WTC11 (cell line): ENCODE results near the gene PUDP.

Experiments
- CREB1 ChIP-seq: sonication (generic); formaldehyde crosslinking; IDR thresholded peaks from 2 replicates; pipeline ENCODE4 v1.8.0; 2023; ENCODE audit warnings: mild to moderate bottlenecking, missing genetic modification reagents
- CTCF ChIP-seq: fragments of 200-600 bp; IDR thresholded peaks from 2 replicates; pipeline ENCODE4 v1.8.0; 2022; ENCODE audit warnings: antibody characterized with exemption
- E2F4 ChIP-seq: sonication (generic); formaldehyde crosslinking; IDR thresholded peaks from 2 replicates; pipeline ENCODE4 v1.8.1; 2022; ENCODE audit warnings: low read depth, mild to moderate bottlenecking, moderate library complexity, missing genetic modification reagents, borderline replicate concordance
- IRF1 ChIP-seq: sonication (generic); formaldehyde crosslinking; IDR thresholded peaks from 2 replicates; pipeline ENCODE4 v1.8.0; 2023; ENCODE audit warnings: missing genetic modification reagents
- MAX ChIP-seq: sonication (generic); formaldehyde crosslinking; IDR thresholded peaks from 2 replicates; pipeline ENCODE4 v1.8.0; 2022; ENCODE audit warnings: mild to moderate bottlenecking, missing genetic modification reagents
- ZNF281 ChIP-seq: sonication (generic); formaldehyde crosslinking; IDR thresholded peaks from 2 replicates; pipeline ENCODE4 v1.8.0; 2023; ENCODE audit warnings: mild to moderate bottlenecking, missing genetic modification reagents

GRCh38 chrX:7093305-7093704 lies 54.6 kb downstream of the PUDP start:
- TF ChIP-seq E2F4 (no peak), ZNF281 (CRISPR knock-in tag) (no peak), CTCF (no peak), IRF1 (CRISPR knock-in tag) (no peak), MAX (CRISPR knock-in tag) (no peak), CREB1 (no peak)
